HG02623 (cell line): Measurements from ENCODE around the gene BBIP1.

Experiments
- ATAC-seq: cut with Tn5 transposase; IDR thresholded peaks from one replicate; pipeline ENCODE4 v1.9.1; 2021; ENCODE audit warnings: moderate library complexity; ENCODE audit not compliant: unreplicated experiment

The BBIP1 gene

DNA sequence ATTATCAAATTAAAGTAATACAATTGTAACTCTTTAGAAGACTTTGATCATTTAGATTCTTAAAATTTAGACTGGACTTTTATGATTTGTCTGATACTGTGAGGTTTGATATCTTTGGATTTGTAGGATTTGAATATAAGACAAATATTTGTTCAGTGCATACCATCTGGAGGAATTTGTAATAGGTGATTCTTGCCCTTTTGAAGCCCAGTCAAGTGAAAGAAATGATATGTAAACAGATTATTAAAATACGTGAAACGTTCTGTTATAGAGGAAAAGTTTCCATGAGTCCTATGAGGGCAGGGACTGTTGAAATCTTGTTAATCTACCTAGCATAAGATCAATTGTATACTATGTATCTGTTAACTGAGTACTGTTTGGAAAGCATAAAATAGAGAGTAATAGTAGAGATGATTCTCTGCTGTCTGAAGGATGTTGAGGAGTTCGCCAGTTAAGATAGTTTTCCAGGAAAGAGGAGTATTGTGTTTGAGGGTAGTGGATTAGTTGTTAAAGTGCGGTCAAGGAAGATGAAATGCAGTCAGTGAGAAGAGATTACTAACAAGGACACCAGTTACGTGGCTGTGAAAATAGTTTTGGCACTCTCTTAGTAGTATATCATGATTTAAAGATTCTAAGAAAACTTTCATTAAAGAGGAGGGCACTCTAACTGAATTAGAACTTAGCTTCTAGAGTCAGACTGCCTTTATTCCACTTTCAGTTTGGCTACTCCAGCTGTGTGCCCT lies 32.9 kb downstream of the BBIP1 start:
- no peak for ATAC-seq

GRCh38 chr10:110883924-110884323 lies 35.1 kb downstream of the BBIP1 start:
- no peak for ATAC-seq

- no peak for ATAC-seq
Observed at GRCh38 chr10:110881905-110882304, 37.1 kb downstream of the BBIP1 start.

GRCh38 chr10:110881247-110881646 lies 37.7 kb downstream of the BBIP1 start:
- ATAC-seq: no peak

GRCh38 chr10:110880012-110880411 lies 39.0 kb downstream of the BBIP1 start:
- ATAC-seq: no peak

DNA sequence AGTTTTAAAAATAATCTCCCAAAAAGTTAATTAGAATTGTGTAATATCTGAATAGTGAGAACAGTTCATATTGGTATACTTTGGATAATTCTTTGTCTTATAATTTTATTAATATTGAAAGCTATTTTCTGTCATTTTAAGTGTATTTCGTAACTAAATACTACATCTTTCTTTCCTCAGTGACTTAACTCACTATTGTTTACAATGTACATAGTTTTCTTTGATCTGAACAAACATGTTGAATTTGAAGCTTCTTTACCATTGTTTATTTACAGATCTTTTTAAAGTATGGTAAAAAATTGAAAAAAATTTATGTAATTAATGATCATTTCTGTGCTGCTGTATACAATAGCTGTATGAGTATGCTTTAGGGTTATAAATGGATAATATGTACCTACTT lies 42.2 kb downstream of the BBIP1 start:
- no peak for ATAC-seq

DNA sequence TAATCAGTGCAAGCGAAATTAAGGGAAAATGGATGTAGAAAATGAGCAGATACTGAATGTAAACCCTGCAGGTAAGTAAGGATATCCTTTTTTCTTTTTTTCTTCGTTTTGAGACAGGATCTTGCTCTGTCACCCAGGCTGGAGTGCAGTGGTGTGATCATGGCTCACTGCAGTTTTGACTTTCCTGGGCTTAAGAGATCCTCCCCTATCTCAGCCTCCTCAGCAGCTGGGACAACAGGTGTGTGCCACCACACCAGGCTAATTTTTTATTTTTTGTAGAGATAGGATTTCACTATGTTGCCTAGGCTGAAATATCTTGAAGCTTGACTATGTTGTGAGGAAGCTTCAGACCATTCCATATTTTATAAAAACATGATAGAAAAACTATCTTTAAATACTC lies 43.0 kb downstream of the BBIP1 start:
- no peak for ATAC-seq

GRCh38 chr10:110873951-110874350 lies 45.0 kb downstream of the BBIP1 start:
- no peak for ATAC-seq

DNA sequence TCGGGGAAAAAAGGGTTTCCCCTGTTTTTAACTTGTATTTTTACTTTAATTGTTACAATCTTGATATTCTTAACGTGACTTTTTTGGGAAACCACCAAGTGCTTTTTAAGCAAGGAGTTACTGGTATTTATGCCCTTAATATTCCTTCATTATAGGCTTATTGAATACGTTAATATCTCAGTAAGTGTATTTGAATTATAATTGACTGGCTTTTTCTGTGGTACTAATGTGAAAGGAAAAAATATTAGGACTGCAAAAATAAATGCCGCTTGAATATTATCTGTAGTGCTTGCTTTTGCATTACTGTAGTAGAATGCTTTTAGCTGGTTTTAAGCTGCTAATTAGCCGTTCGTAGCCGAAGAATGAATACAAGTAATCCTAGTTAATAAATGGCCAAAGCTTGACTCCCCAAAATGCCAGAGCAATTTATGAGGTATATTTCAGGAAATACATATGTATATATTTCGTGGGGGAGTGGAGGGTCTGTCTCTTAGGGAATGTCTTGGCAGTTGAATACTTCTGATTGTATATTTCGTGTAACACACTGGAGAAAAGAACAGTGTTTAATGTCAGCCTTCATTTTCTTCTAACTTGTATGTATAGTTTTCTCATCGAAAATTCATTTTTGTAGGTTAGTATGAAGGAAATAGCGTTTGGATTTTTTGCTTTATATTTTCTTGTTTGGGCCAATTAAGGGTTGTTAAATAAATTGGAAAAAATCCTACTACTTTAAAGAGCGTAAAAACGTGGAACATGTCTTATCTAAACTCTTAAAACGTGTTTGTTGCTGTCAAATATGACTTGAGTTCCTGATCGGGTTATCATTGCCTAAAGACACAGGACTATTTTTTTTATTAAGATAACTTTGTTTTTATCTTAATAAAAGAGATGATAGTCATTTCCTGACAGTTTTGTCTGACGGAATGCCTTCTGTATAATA lies 45.7 kb downstream of the BBIP1 start:
- ATAC-seq: no peak

GRCh38 chr10:110872145-110872983 lies 46.6 kb downstream of the BBIP1 start:
- peak; percentile 32 for ATAC-seq

GRCh38 chr10:110871298-110872084 lies 47.5 kb downstream of the BBIP1 start, which contains the start of gene PDCD4:
Gene PDCD4, plus strand, starts transcription at chr10:110871928. Its CDS starts 4,100 bp downstream, at chr10:110876028.
- peak; percentile 74 for ATAC-seq

GRCh38 chr10:110870823-110871297 lies 48.1 kb downstream of the BBIP1 start:
- ATAC-seq: no peak

DNA sequence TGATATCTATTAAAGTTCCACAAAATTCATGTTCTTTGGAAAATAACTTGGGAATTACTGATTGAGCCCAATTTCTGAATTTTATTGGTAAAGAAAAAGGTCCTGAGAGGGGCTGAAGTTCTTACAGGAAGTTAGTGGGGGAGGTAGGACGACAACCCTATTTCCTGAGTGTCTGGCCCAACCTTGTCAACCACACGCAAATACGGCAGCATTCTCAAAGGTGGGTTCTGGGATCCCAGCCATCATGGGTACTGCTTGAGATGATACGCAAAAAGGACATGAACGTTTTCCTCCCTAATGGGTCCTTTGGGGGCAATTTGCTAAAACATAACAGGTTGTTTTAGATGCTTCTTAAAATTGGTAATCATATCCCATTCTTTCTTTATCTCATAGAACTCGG lies 50.0 kb downstream of the BBIP1 start:
- no peak for ATAC-seq

DNA sequence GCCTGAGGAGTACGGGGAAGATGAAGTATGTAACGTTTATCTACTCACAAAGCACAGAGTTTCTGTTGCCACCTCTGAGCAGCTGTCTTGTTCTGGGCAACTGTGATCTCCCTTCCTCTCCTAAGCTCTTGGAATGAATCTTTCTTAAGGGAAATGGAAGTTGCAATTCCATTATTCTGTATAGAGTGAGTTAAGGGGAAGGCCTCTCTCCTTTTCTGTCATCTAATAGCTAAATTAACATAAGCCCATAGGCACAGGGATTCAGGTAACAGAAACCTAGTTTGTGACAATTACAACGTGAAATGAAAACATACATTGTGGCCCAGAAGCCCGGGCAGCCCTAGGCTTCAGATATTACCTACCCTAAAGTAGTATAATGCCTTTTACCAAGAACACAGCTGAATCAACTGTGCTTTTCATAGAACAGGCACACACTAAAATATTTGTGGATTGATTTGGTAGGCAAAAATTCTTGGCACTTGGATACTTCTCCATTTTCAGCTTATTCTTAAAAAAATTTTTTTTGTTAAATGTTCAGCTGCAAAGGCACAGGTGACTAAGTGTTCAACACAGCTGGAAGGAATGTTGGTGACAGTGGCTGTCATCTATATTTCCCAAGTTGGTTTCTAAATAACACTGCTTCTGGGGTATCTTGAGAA lies 51.0 kb downstream of the BBIP1 start:
- no peak for ATAC-seq

- peak; percentile 19 for ATAC-seq
Observed at GRCh38 chr10:110867011-110867806, 51.8 kb downstream of the BBIP1 start.

DNA sequence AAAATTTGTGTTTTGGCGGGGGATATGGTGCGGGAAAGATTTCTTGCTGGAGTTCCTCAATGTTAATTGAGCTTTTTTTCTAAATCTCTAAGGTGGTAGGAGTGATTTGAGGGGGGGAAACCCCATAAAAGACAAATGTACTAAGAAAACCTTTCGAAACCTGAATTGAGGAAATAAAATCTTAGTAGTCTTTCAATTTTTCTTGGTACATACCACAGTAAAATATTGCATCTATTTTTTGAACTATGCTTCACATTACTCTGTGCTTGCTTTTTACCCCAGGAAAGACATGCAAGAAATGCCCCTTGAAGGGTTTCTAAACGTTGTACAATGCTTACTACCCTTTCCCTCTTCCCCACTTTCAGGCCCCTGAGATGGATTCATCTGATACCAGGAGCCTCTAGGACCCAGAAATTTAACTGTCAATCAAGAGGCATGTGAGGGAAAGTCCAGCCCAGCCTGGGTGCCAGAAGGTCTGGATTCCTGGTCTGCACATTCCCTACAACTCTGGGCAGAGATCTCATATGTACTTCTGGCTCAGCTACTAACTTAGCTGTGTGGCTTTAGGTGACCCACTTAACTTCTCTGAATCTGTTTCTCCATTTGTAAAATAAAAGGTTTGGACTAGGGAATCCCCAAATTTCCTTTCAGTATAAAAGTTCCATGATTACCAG lies 53.0 kb downstream of the BBIP1 start:
- ATAC-seq: no peak

DNA sequence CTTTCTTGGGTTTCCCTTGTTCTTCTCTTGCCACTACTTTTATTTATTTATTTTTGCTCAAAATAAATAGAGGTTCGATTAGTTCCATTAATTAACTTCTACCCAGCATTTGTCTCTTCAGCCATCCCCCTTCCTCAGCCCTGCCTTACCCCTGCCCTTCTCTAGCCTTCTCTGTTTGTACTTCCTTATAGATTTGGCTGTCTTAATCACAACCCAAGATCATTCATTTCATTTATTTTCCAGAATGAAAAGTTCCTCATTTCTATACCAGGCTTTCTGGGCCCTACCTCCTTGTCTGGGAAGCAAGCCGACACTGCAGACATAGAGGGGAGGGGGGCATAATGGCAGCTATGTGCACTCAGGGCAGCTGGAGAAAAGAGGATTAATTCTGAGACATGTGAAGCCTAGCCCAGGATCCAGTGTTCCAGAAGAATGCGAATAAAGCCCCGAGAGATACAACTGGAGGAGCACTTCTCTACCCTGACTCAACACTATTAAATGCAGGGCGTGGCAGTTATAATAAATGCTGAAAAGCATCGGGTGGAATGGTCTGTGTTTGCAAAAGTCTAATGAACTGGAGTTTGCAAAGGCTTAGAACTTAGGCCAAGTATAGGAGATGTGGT lies 53.7 kb downstream of the BBIP1 start:
- ATAC-seq: no peak

- ATAC-seq: peak; percentile 52
Observed at GRCh38 chr10:110864662-110865140, 54.3 kb downstream of the BBIP1 start.
